ENCODE measurements around the gene TEX14.

TEX14 gene

GRCh38 chr17:58648236-58648635 lies 43.6 kb downstream of the TEX14 start:
- DNase-seq: no peak

- no peak for DNase-seq
These were observed 48.7 kb downstream of the TEX14 start for GRCh38 chr17:58643147-58643546.

- DNase-seq: no peak
These were observed 49.9 kb downstream of the TEX14 start for GRCh38 chr17:58641887-58642311.

- DNase-seq: no peak
These were observed 51.6 kb downstream of the TEX14 start for GRCh38 chr17:58640202-58640601.

- no peak for DNase-seq
These were observed 52.2 kb downstream of the TEX14 start for GRCh38 chr17:58639681-58640080.

- DNase-seq: no peak
These were observed 54.8 kb downstream of the TEX14 start for GRCh38 chr17:58637011-58637570.

GRCh38 chr17:58632324-58633314 lies 59.2 kb downstream of the TEX14 start:
- DNase-seq: no peak

GRCh38 chr17:58631523-58632323 lies 60.1 kb downstream of the TEX14 start:
- peak; percentile 97 for DNase-seq

- no peak for DNase-seq
These were observed 60.8 kb downstream of the TEX14 start for GRCh38 chr17:58630883-58631522.

GRCh38 chr17:58626905-58627304 lies 64.9 kb downstream of the TEX14 start:
- DNase-seq: no peak

- DNase-seq: no peak
These were observed 67.1 kb downstream of the TEX14 start for GRCh38 chr17:58624751-58625150.

GRCh38 chr17:58621174-58621573 lies 70.7 kb downstream of the TEX14 start:
- DNase-seq: no peak

- no peak for DNase-seq
These were observed 73.5 kb downstream of the TEX14 start for GRCh38 chr17:58618336-58618735.

- no peak for DNase-seq
These were observed 74.3 kb downstream of the TEX14 start for GRCh38 chr17:58617563-58617962.

GRCh38 chr17:58615768-58616659 lies 75.8 kb downstream of the TEX14 start:
- DNase-seq: no peak

GRCh38 chr17:58614859-58615459 lies 76.9 kb downstream of the TEX14 start:
- no peak for DNase-seq

GRCh38 chr17:58611331-58611730 lies 80.5 kb downstream of the TEX14 start:
- DNase-seq: no peak

- no peak for DNase-seq
These were observed 84.9 kb downstream of the TEX14 start for GRCh38 chr17:58606934-58607333.

GRCh38 chr17:58605986-58606385 lies 85.9 kb downstream of the TEX14 start:
- DNase-seq: peak; percentile 90

- DNase-seq: no peak
These were observed 86.4 kb downstream of the TEX14 start for GRCh38 chr17:58605470-58605869.

- no peak for DNase-seq
These were observed 89.9 kb downstream of the TEX14 start for GRCh38 chr17:58601976-58602375.
